Transverse colon (tissue), 4 donors: Measurements from ENCODE around the gene BMPR1B.

Source experiments
- POLR2A ChIP-seq: fragments of 450-650 bp; IDR thresholded peaks from one replicate; pipeline ENCODE4 v1.6.1; 2016; ENCODE audit warnings: antibody characterized with exemption, mild to moderate bottlenecking, moderate library complexity
- POLR2AphosphoS5 ChIP-seq, 3 donors: sonication (generic); formaldehyde crosslinking; IDR thresholded peaks; one replicate each; pipeline ENCODE4 v1.6.1; 2016; ENCODE audit warnings: antibody characterized with exemption in 3 of 3
- TF ChIP-seq, protein P1 (sequence below), 5 experiments: fragments of 200-600 bp in 3 of 5; fragments of 450-650 bp in 2 of 5; sonication (generic) in 3 of 5; IDR thresholded peaks; 1 replicate in 2 of 5; 2 replicates in 3 of 5; pipeline ENCODE4 v1.5.1; 2016 to 2017; ENCODE audit warnings: antibody characterized with exemption in 5 of 5, inconsistent platforms in 3 of 5, mild to moderate bottlenecking in 2 of 5, moderate library complexity in 1 of 5

DNA sequence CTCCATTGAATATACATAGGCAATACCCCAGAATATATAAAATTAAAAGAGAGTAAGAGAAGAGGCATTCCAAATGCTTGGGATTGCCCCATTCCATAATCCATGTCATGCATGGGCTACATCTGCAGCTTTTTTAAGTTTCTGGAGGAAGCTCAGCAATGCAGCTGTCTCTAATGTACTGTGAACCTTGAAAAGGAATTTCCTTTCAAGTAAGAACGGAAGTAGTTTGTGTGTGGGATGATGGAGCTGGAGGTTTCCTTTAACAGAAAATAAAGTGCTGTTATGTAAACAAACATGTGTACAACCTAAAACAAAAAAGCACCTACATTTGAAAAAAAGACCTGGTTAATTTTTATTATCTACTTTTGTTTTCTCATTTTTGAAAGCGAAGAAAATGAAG, 303.5 kb downstream of the BMPR1B start:
- TF ChIP-seq, protein P1, sequence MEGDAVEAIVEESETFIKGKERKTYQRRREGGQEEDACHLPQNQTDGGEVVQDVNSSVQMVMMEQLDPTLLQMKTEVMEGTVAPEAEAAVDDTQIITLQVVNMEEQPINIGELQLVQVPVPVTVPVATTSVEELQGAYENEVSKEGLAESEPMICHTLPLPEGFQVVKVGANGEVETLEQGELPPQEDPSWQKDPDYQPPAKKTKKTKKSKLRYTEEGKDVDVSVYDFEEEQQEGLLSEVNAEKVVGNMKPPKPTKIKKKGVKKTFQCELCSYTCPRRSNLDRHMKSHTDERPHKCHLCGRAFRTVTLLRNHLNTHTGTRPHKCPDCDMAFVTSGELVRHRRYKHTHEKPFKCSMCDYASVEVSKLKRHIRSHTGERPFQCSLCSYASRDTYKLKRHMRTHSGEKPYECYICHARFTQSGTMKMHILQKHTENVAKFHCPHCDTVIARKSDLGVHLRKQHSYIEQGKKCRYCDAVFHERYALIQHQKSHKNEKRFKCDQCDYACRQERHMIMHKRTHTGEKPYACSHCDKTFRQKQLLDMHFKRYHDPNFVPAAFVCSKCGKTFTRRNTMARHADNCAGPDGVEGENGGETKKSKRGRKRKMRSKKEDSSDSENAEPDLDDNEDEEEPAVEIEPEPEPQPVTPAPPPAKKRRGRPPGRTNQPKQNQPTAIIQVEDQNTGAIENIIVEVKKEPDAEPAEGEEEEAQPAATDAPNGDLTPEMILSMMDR (IDR thresholded peaks at IDR 0.05), result no peak
- TF ChIP-seq POLR2AphosphoS5 (IDR thresholded peaks at IDR 0.05), result no peak
- TF ChIP-seq POLR2A, result no peak
